GM12872 (cell line): ENCODE data around the gene SLC25A1.
A peak's percentile ranks its signal among the peaks of the same experiment; 100 is the strongest.

Source experiments
- CTCF ChIP-seq: IDR thresholded peaks from 3 replicates; pipeline ENCODE4 v1.5.1; 2011; ENCODE audit warnings: low read depth, mild to moderate bottlenecking, low read length, moderate library complexity; ENCODE audit not compliant: insufficient read depth

Gene SLC25A1

GRCh38 chr22:19173047-19174035, 5.2 kb downstream of the SLC25A1 start:
- no peak for TF ChIP-seq CTCF

GRCh38 chr22:19172213-19173046, 6.1 kb downstream of the SLC25A1 start:
- TF ChIP-seq CTCF: no peak

GRCh38 chr22:19169947-19170318, 8.6 kb downstream of the SLC25A1 start:
- no peak for TF ChIP-seq CTCF

GRCh38 chr22:19169002-19169946, 9.3 kb downstream of the SLC25A1 start:
- TF ChIP-seq CTCF: no peak

GRCh38 chr22:19168088-19168890, 10.2 kb downstream of the SLC25A1 start:
- TF ChIP-seq CTCF: 0 out of 3 replicates have a peak, but pooled peaks have one; percentile 13

- TF ChIP-seq CTCF: no peak
These were observed 11.2 kb downstream of the SLC25A1 start for GRCh38 chr22:19167106-19167869.
